GM19351 (cell line): ENCODE results near the gene ENPEP.
"Not testable (repeated sequence)": the region's sequence is repeated elsewhere in the genome, so short reads cannot be mapped to it uniquely, and the experiment has no call there.

Experiments
- ATAC-seq: cut with Tn5 transposase; IDR thresholded peaks from one replicate; pipeline ENCODE4 v1.9.1; 2021; ENCODE audit warnings: mild to moderate bottlenecking, moderate library complexity; ENCODE audit not compliant: unreplicated experiment

The ENPEP gene

GRCh38 chr4:110484767-110485166 is 8.8 kb downstream of the ENPEP start:
- peak; percentile 30 for ATAC-seq

- ATAC-seq = no peak
Measured at GRCh38 chr4:110485452-110485851, 9.5 kb downstream of the ENPEP start.

- ATAC-seq = no peak
Measured at GRCh38 chr4:110486256-110486655, 10.3 kb downstream of the ENPEP start.

GRCh38 chr4:110486850-110487249 is 10.9 kb downstream of the ENPEP start:
- ATAC-seq = not testable (repeated sequence)

GRCh38 chr4:110487873-110488272 is 11.9 kb downstream of the ENPEP start:
- ATAC-seq = peak; percentile 25

GRCh38 chr4:110489901-110490508 is 14.1 kb downstream of the ENPEP start:
- ATAC-seq = no peak

- ATAC-seq = peak; percentile 59
Measured at GRCh38 chr4:110492522-110492921, 16.6 kb downstream of the ENPEP start.

- ATAC-seq = no peak
Measured at GRCh38 chr4:110493520-110493919, 17.6 kb downstream of the ENPEP start.

- ATAC-seq = no peak
Measured at GRCh38 chr4:110498420-110498819, 22.5 kb downstream of the ENPEP start.

- no peak for ATAC-seq
Measured at GRCh38 chr4:110499126-110499525, 23.2 kb downstream of the ENPEP start.

- no peak for ATAC-seq
Measured at GRCh38 chr4:110501826-110502225, 25.9 kb downstream of the ENPEP start.

- ATAC-seq = peak; percentile 73
Measured at GRCh38 chr4:110503270-110504083, 27.5 kb downstream of the ENPEP start.

GRCh38 chr4:110504084-110504435 is 28.1 kb downstream of the ENPEP start:
- no peak for ATAC-seq

GRCh38 chr4:110505440-110505839 is 29.5 kb downstream of the ENPEP start:
- no peak for ATAC-seq

- peak; percentile 51 for ATAC-seq
Measured at GRCh38 chr4:110508827-110509710, 33.1 kb downstream of the ENPEP start.

- no peak for ATAC-seq
Measured at GRCh38 chr4:110510277-110510676, 34.3 kb downstream of the ENPEP start.

- ATAC-seq = peak; percentile 64
Measured at GRCh38 chr4:110510955-110511544, 35.1 kb downstream of the ENPEP start.

- ATAC-seq = no peak
Measured at GRCh38 chr4:110512901-110513300, 36.9 kb downstream of the ENPEP start.

- ATAC-seq = no peak
Measured at GRCh38 chr4:110514889-110515479, 39.0 kb downstream of the ENPEP start.

GRCh38 chr4:110515676-110516075 is 39.7 kb downstream of the ENPEP start:
- no peak for ATAC-seq
